Glomerular visceral epithelial cell (primary cell): ENCODE data around the gene PLCH1.

Experiments
- DNase-seq: peaks from one replicate; pipeline ENCODE4 v3.0.0-alpha.2; 2016; ENCODE audit errors: extremely low spot score

Gene PLCH1

GRCh38 chr3:155339052-155339451 lies 405.8 kb downstream of the PLCH1 start:
- no peak for DNase-seq

- DNase-seq, result no peak
These were observed 409.0 kb downstream of the PLCH1 start for GRCh38 chr3:155335724-155336354.

GRCh38 chr3:155334914-155335723 lies 409.8 kb downstream of the PLCH1 start:
- no peak for DNase-seq

DNA sequence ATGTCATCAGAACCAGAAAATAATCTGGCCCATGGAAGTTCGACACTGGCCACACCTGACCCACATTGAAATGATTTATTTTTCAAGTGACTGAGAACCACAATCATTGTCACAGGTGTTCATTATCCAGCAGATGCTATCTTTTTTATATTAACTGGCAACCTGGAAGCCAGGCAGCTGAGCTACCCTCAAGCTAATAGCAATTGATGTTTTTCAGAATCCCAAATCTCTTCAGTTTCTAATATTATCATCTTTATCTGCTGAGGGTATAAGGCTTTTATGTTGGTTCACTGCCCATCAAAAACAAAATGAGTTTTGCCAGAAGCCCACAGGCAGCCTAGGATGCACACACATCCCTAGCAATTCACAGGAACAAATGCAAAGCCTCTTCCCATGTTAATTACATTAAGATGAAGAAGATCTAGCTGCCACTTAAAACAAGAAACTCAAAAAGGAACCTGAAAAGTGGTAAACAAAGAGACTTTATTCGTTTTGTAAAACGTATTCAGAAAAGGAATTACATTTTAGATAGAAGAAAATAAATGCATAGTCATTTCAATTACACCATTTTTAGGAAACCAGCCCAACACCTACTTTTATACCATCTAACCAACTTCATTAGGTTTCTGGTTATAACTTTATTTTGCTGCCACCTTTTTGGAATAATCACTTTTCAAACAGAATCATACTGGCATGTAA lies 410.5 kb downstream of the PLCH1 start:
- DNase-seq, result no peak

GRCh38 chr3:155332716-155333115 lies 412.2 kb downstream of the PLCH1 start:
- DNase-seq, result no peak

- DNase-seq, result no peak
These were observed 413.8 kb downstream of the PLCH1 start for GRCh38 chr3:155331078-155331477.

- no peak for DNase-seq
These were observed 414.5 kb downstream of the PLCH1 start for GRCh38 chr3:155330370-155330769.

DNA sequence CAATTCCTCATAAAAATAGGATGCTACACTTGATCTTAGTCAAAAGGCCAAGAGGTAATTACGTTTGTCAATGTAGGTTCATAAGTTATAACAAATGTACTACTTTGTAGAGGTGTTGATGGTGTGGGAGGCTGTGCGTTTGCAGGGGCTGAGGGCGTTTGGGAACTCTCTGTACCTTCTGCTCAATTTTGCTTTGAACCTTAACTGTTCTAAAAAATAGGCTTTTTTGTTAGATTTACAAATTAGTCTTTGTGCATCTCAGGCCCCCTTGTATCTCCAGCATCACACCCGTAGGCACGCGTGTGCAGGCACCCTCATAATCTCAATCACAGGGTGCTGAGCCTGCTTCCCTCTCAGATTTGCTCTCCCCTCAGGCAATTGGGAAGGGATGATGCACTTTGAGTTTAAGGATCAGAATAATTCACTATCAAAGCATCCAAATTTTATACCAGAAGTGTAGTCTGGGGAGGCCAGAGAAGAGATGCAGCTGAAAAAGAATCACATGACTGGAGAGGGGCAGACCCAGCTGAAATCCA lies 415.3 kb downstream of the PLCH1 start:
- no peak for DNase-seq

DNA sequence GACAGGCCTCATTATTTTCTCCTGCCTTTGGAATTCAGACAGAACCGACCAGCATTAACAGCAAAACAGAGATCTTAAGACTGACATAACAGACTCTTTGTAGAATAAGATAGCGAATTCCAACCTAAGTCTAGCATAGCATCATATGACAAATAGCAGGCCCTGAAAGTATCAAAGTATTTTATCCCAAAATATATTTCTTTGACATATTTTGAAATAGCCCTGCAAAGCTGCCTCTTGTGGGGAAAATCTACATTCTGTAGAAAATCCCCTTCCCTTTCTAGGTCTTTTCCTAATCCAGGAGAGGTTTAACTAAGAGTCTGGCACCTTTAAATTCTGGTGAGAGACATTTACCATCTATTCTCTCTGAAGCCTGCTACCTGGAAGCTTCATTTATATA lies 417.0 kb downstream of the PLCH1 start:
- no peak for DNase-seq

- no peak for DNase-seq
These were observed 417.4 kb downstream of the PLCH1 start for GRCh38 chr3:155327430-155327829.

DNA sequence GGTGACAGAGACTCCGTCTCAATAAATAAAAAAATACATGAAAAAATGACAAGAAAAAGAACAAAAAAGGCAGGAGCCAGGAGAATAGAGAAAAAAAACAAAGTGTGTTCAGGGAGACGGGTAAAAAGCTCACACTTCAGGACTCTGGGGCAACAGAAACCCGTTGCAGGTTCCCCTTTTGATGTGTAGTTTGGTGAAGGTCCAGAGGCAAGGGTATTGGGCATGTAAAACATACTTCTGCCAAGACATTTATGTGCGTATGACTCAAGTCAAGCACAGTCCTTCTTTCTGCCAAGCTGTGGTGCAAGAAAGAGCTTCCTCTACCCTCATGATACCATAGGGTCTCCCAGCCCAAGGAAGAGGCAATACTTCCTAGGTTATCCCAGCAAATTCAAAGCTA lies 418.0 kb downstream of the PLCH1 start:
- no peak for DNase-seq

- DNase-seq, result no peak
These were observed 418.6 kb downstream of the PLCH1 start for GRCh38 chr3:155326244-155326643.
